NCI-H226 (cell line): ENCODE measurements around the gene METTL27.
"Not testable (repeated sequence)": the region's sequence is repeated elsewhere in the genome, so short reads cannot be mapped to it uniquely, and the experiment has no call there.

Experiments used
- DNase-seq: peaks from one replicate; pipeline ENCODE4 v3.0.0-alpha.2; 2015

METTL27 gene

DNA sequence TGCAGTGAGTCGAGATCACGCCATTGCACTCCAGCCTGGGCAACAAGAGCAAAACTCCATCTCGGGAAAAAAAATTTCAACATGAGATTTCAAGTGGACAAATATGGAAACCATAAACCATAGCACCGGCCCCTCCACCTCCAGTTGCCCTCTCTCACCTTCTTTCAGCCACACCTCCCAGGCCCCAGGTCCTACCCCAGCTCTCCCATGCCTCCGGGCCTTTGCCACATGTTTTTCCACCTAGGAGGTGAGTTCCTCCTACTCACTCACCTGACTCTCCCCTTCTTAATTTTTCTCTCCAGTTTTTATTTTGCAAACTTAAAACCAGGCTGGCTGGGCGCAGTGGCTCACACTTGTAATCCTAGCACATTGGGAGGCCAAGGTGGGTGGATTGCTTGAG is 25.2 kb downstream of the METTL27 start:
- DNase-seq, result no peak

DNA sequence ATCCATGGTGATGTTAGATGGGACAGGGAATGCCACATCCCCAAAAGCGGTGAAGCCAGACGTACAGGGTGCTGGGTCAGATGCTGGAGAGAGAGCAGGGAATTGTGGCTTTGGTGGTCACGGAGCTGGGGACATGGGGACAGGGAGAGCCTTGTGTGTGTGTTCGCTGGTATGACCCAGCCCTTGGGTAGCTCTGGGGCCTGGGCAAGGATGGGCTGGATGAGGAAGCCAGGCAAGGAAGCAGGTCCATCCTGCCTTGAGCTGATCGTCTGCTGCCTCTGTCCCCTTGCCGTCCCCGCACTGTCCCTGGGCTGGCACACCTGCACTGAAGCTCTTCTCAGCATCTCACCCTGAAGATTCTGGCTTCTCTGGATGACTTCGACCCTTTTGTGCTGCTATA is 26.9 kb downstream of the METTL27 start:
- DNase-seq, result no peak

DNA sequence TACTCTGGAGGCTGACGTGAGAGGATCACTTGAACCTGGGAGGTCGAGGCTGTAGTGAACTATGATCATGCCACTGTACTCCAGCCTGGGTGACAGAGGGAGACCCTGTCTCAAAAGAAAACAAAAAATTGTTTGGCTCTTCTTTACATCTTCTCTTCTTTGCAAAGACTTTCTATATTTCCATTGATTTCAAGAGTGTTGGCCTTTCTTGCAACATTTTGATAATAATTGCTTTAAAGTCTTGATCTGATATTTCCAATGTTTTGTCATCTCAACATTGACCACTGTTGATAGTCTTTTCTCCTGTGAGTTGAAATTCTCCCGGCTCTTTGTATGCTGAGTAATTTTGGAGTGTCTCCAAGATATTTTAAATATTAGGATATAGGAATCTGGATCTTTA is 29.3 kb downstream of the METTL27 start:
- DNase-seq, result no peak

DNA sequence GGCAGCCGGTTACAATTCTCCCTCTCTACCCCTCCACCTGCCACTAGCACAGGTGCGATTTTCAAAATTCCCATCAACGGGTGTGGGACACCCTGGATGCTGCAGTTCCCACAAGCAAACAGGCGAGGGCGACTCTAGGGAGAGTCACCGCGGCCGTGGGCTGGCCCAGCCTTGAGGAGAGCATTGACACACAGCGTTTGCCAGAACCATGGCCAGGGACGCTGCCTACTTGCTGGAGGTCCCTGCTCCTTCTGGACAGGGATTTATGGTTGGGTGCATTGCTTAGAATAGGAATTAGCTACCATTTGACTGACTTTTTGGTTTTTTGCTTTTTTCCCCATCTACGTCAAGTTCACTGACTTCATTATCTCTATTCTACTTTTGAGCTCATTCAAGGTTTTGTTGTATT is 30.6 kb downstream of the METTL27 start:
- DNase-seq, result peak; percentile 29

DNA sequence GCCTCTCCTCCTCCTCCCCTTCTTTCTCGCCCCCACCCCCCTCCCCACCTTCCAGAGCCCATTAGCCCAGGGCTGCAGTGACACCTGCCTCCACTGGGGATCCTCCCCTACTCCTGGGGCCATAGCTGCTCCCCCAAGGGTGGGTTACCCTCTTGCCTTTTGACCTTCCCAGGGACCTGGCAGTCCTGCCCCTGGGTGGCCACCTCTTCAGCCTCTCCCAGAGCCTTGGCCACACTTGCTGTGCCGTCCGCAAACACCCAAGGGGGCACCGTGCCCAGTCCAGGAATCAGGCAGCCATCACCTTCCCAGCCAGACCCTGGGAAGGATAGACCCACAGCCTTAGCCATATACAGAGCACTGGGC is 31.3 kb downstream of the METTL27 start:
- DNase-seq, result no peak

DNA sequence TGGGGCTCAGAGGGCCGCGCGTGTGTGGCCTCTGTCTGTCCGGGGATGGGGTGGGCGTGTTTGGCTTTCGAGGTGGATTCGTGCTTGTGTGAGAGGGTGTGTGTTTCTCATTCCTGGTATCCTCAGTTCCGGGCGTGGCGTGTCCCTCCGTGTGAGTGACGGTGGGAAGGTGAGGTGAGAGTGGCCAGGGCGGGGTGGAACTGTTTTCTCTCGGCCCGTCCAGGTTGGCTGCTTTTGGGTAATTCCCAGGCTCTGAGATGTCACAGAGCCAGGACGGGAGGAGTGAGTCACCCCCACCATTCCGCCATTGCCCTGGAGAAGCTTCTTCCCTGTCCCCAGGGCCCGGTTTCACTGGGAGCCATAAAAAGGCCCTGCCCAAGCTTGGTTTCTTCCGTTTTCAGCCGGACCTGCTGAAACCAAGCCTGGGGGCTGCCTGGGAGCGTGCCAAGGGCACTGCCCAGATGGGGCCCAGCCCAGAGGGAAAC is 32.8 kb downstream of the METTL27 start:
- no peak for DNase-seq

DNA sequence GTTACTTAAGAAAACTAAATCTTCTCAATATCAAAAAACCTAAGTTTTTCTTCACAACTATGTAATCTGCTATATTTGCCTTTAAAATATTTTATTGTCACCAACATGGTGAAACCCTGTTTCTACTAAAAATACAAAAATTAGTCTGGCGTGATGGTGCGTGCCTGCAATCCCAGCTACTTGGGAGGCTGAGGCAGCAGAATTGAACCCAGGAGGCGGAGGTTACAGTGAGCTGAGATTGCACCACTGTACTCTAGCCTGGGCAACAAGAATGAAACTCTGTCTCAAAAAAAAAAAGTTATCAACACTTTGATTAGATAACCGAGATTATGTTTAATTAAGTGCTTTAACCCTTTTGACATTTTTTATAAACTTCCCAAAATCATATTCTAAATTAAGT is 39.9 kb downstream of the METTL27 start:
- DNase-seq, result no peak

DNA sequence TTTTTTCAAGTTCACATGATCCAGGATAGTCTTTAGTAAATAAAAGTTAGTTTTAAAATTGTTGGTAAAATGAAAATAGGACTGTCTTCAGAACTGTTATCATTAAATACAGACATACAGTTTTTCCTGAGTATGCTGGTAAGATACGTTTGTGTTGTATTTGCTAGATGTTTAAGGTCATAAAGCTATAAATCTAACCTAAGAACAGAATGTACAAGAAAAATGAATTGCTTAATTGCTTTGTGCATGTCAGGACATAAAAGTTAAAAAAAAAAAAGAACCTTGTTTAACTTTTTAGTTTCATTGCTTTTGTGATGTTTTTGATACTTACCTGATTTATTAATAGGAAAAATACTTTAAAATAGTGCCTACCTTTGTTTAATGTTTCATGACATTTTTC is 40.7 kb downstream of the METTL27 start:
- DNase-seq, result no peak

DNA sequence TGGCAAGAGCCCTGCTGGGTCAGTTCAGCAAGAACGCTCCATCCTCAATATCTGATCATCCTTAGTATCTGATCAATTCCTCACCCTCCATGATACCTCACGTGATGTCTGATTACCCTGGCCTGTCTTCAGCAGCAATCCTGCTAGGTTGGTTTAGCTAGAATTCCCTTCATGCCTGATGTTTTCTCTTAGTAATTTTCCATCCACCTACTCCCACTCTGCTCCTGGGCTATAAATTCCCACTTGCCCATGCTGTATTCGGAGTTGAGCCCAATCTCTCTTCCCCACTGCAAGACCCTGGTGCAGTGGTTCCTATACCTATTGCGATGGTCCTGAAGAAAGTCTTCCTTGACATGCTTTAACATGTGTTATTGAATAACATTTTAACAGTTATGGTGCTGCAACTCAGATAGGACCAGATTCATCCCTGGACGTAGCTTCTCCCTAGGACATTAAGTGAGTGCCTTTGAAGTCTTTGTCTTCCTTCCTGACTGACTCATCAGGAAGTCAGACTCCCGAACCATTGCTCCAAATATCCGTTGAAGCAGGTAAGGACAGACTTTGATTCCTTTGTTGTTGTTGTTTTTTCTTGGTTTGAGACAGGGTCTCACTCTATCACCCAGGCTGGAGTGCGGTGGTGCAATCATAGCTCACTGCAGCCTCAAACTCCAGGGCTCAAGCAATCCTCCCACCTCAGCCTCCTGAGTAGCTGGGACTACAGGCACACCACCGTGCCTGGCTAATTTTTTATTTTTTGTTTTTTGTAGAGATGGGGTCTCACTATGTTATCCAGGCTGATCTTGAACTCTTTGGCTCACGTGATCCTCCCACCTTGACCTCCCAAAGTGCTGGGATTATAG is 42.8 kb downstream of the METTL27 start:
- no peak for DNase-seq

DNA sequence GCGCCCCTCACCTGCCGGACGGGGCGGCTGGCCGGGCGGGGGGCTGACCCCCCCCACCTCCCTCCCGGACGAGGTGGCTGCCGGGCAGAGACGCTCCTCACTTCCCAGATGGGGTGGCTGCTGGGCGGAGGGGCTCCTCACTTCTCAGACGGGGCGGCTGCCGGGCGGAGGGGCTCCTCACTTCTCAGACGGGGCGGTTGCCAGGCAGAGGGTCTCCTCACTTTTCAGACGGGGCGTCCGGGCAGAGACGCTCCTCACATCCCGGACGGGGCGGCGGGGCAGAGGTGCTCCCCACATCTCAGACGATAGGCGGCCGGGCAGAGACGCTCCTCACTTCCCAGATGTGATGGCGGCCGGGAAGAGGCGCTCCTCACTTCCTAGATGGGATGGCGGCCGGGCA is 45.1 kb downstream of the METTL27 start:
- DNase-seq, result not testable (repeated sequence)

DNA sequence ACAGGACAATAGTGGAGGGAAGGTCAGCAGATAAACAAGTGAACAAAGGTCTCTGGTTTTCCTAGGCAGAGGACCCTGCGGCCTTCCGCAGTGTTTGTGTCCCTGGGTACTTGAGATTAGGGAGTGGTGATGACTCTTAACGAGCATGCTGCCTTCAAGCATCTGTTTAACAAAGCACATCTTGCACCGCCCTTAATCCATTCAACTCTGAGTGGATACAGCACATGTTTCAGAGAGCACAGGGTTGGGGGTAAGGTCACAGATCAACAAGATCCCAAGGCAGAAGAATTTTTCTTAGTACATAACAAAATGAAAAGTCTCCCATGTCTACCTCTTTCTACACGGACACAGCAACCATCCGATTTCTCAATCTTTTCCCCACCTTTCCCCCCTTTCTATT is 45.7 kb downstream of the METTL27 start:
- not testable (repeated sequence) for DNase-seq

DNA sequence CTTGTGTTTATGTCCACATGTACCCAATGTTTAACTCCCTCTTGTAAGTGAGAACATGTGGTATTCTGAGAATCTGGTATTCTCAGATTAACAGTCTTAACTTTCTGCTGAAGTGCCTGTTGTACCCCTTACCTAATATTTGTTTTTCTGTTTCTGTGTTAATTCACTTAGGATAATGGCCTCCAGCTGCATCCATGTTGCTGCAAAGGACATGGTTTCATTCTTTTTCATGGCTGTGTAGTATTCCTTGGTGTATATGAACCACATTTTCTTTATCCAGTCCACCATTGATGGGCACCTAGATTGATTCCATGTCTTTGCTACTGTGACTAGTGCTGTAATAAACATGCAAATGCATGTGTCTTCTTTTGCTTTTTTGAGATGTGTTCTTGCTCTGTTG is 47.1 kb downstream of the METTL27 start:
- not testable (repeated sequence) for DNase-seq

DNA sequence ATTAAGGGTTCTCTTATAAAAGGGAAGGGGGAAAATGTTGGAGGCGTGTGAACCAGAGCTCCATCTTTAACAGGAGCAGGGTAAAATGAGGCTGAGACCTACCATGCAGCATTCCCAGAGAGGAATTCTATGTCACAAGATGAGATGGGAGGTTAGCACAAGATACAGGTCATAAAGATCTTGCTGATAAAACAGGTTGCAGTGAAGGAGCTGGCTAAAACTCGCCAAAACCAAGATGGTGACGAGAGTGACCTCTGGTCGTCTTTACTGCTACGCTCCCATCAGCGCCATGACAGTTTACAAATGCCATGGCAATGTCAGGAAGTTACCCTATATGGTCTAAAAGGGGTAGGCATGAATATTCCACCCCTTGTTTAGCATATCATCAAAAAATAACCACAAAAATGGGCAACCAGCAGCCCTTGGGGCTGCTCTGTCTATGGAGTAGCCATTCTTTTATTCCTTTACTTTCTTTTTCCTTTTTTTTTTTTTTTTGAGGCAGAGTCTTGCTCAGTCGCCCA is 51.1 kb downstream of the METTL27 start:
- DNase-seq, result not testable (repeated sequence)

DNA sequence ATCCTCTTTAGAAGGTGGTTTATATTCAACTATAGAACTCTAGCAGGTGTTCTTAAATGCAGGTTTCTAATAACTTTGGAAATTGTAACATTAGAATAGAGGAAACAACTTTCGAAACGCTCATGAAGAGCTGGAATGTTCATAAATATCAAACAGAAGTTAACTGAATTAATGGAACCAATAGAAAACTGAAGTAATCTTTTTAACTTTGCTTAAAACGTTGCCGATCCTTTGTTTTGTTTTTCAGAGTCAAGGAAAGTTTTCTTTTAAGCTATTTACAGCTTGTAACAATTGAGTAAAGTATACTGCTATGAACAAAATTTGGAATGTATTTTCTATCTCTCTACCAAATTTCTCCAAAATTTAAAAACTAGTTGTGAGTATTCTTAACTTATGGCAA is 53.3 kb downstream of the METTL27 start:
- no peak for DNase-seq

DNA sequence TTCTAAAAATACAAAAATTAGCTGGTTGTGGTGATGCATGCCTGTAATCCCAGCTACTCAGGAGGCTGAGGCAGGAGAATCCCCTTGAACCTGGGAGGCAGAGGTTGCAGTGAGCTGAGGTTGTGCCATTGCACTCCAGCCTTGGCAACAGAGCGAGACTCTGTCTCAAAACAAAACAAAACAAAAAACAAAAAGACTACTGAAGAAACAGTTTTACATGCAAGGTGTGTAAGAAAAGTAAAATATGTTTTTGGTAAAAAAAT is 54.6 kb downstream of the METTL27 start:
- not testable (repeated sequence) for DNase-seq

DNA sequence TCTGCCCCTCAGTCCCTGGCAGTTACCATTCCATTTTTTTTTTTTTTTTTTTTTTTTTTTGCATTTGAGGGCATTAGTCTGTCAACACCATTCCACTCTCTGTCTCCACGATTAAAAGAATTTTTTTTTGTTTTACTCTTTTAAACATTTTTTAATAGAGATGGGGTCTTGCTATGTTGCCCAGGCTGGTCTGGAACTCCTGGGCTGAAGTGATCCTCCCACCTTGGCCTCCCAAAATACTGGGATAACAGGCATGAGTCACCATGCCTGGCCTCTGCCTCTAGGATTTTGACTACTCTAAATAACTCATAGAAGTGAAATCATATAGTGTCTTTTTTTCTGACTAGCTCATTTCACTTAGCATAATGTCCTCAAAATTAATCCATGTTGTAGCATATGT is 55.7 kb downstream of the METTL27 start:
- DNase-seq, result no peak
